BE2C (cell line): ENCODE results near the gene ARHGAP8.

ENCODE experiments used
- DNase-seq: peaks from one replicate; pipeline ENCODE4 v3.0.0-alpha.2; 2020
- H3K27me3 ChIP-seq: fragments of 250-450 bp; sonication (Bioruptor Pico); 2 replicates; pipeline ENCODE4 v1.5.1; 2020; ENCODE audit warnings: mild to moderate bottlenecking
- H3K36me3 ChIP-seq: fragments of 250-450 bp; sonication (Bioruptor Pico); 2 replicates; pipeline ENCODE4 v1.5.1; 2020; ENCODE audit warnings: mild to moderate bottlenecking
- H3K4me1 ChIP-seq: fragments of 250-450 bp; sonication (Bioruptor Pico); 2 replicates; pipeline ENCODE4 v1.5.1; 2020
- H3K4me3 ChIP-seq: 2 replicates; pipeline ENCODE4 v1.5.1; 2011; ENCODE audit warnings: low read depth, low read length
- H3K9me3 ChIP-seq: fragments of 250-450 bp; sonication (Bioruptor Pico); 2 replicates; pipeline ENCODE4 v1.5.1; 2020
- CTCF ChIP-seq: IDR thresholded peaks from 2 replicates; pipeline ENCODE4 v1.5.1; 2012; ENCODE audit warnings: mild to moderate bottlenecking, low read depth, low read length

Gene ARHGAP8

DNA sequence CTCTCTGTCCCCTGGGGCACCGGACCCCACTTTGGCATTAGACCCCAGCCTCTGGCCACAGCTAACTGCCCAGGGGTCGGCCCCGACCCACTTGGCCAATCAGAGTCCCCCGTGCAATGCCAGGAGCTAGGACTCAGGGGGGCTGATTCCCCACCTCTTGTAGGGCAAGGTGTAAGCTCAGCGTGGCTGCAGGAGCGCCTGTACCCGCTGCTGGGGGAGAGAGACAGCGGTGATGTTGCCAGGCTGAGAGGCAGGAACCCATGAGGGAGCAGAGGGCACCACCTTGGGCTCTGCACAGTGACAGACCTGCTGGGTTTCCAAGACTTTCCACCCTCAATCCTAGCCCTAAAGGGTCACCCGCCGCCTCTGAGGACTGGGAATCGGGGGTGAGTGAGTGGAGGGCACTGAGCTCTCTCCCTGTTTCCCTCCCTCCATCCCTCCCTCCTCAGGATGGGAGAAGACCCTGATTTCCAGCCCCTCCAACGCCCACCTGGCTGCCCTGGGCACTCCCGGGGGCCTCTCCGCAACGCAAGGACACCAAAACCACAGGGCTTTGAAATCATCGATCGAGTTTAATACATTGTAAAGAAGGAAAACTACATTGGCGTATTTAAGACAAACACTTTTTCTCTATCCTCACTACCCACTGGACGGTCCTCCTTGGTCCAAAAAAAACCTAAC, 128.4 kb downstream of the ARHGAP8 start:
- Histone ChIP-seq H3K27me3 (no peaks in the 10 kb centered on the region), H3K36me3 (peaks cover 20% of the 10 kb centered on the region), H3K9me3 (no peaks in the 10 kb centered on the region; the same call in none of the 2 replicates), H3K4me1 (no peaks in the 10 kb centered on the region), H3K4me3 (no peak overlapping the region)
- no peak for TF ChIP-seq CTCF
- DNase-seq: no peak

- TF ChIP-seq CTCF: no peak
- H3K9me3 ChIP-seq: no peaks in the 10 kb centered on the region; the same call in none of the 2 replicates
Observed at GRCh38 chr22:44881624-44882023, 129.2 kb downstream of the ARHGAP8 start.

DNA sequence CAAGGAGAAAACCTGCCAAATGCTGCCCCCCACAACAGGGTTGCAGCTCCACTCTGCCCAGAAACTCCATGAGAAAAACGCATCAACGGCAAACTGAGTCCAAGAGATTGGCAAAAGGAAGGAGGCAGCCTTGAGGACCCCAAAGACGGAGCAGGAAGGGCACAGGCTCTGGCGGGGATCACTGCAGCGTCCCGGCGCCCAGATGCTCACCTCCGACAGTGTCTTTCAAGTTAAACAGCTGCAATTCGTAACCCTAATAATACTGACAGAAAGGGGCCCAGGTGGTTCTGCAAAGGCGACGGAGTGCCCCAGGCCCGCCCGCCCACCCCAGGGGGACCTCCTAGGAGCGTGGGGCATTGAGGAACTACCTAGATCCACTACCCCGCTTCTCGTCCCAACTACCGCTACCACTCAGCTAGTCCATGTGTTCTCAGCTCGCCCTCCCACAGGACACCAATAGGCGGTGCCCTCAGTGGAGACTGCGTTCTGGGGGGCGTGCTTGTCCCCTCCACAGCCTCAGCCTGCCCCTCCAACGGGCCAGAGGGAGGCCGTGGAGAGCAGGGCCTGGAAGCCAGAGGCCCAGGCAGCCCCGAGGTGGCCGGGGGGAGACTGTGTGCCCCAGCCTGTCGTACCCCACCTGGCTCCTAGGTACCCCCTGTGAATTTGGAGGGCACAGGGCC, 130.0 kb downstream of the ARHGAP8 start:
- Histone ChIP-seq H3K4me1 (no peaks in the 10 kb centered on the region), H3K9me3 (no peaks in the 10 kb centered on the region; the same call in 1 of the 2 replicates), H3K4me3 (no peak overlapping the region), H3K36me3 (peaks cover 22% of the 10 kb centered on the region), H3K27me3 (no peaks in the 10 kb centered on the region)
- DNase-seq: no peak
- TF ChIP-seq CTCF: no peak

More at GRCh38 chr22:44881624-44882023, 129.2 kb downstream of the ARHGAP8 start:
- Histone ChIP-seq H3K36me3 (peaks cover 23% of the 10 kb centered on the region), H3K4me3 (no peak overlapping the region), H3K4me1 (no peaks in the 10 kb centered on the region), H3K27me3 (no peaks in the 10 kb centered on the region)
- no peak for DNase-seq

- no peak for TF ChIP-seq CTCF
- Histone ChIP-seq H3K36me3 (peaks cover 20% of the 10 kb centered on the region), H3K9me3 (no peaks in the 10 kb centered on the region)
Observed at GRCh38 chr22:44883011-44883421, 130.6 kb downstream of the ARHGAP8 start.

GRCh38 chr22:44884562-44884961, 132.2 kb downstream of the ARHGAP8 start:
- DNase-seq: no peak
- no peaks in the 10 kb centered on the region for H3K9me3 ChIP-seq
- no peaks in the 10 kb centered on the region for H3K4me1 ChIP-seq
- H3K36me3 ChIP-seq: peaks cover 20% of the 10 kb centered on the region
- TF ChIP-seq CTCF: no peak
- H3K4me3 ChIP-seq: no peak overlapping the region
- H3K27me3 ChIP-seq: no peaks in the 10 kb centered on the region

More at GRCh38 chr22:44883011-44883421, 130.6 kb downstream of the ARHGAP8 start:
- Histone ChIP-seq H3K4me1 (no peaks in the 10 kb centered on the region), H3K4me3 (no peak overlapping the region), H3K27me3 (no peaks in the 10 kb centered on the region)
- DNase-seq: no peak
